Limb (tissue), 2 donors: ENCODE data around the gene CTNNA2.

Experiments
- DNase-seq, 2 donors: peaks; one replicate each; pipeline ENCODE4 v3.0.0-alpha.2; 2016; ENCODE audit errors: extremely low spot score in 2 of 2

Gene CTNNA2

GRCh38 chr2:80370375-80371009 is 857.6 kb downstream of the CTNNA2 start:
- no peak for DNase-seq

GRCh38 chr2:80374105-80374504 is 861.3 kb downstream of the CTNNA2 start:
- DNase-seq: no peak

- no peak for DNase-seq
Measured at GRCh38 chr2:80377071-80377470, 864.2 kb downstream of the CTNNA2 start.

GRCh38 chr2:80380736-80381135 is 867.9 kb downstream of the CTNNA2 start:
- DNase-seq: peak in 1 of 2 donors; percentile 8

GRCh38 chr2:80381666-80382065 is 868.8 kb downstream of the CTNNA2 start:
- no peak for DNase-seq

- no peak for DNase-seq
Measured at GRCh38 chr2:80392441-80392840, 879.6 kb downstream of the CTNNA2 start.

- no peak for DNase-seq
Measured at GRCh38 chr2:80393991-80394390, 881.1 kb downstream of the CTNNA2 start.

GRCh38 chr2:80395251-80395650 is 882.4 kb downstream of the CTNNA2 start:
- DNase-seq: no peak

GRCh38 chr2:80396276-80396675 is 883.4 kb downstream of the CTNNA2 start:
- DNase-seq: no peak

GRCh38 chr2:80403081-80403480 is 890.2 kb downstream of the CTNNA2 start:
- DNase-seq: no peak

GRCh38 chr2:80407377-80407776 is 894.5 kb downstream of the CTNNA2 start:
- no peak for DNase-seq

- DNase-seq: no peak
Measured at GRCh38 chr2:80410346-80410745, 897.5 kb downstream of the CTNNA2 start.

- no peak for DNase-seq
Measured at GRCh38 chr2:80413136-80413535, 900.3 kb downstream of the CTNNA2 start.

- DNase-seq: no peak
Measured at GRCh38 chr2:80417737-80418136, 904.9 kb downstream of the CTNNA2 start.

GRCh38 chr2:80420530-80421208 is 907.8 kb downstream of the CTNNA2 start:
- DNase-seq: no peak

- no peak for DNase-seq
Measured at GRCh38 chr2:80429251-80429650, 916.4 kb downstream of the CTNNA2 start.

- no peak for DNase-seq
Measured at GRCh38 chr2:80437959-80438358, 925.1 kb downstream of the CTNNA2 start.

- DNase-seq: no peak
Measured at GRCh38 chr2:80438686-80439085, 925.8 kb downstream of the CTNNA2 start.

- DNase-seq: peak in 1 of 2 donors; percentile 36
Measured at GRCh38 chr2:80454628-80455027, 941.8 kb downstream of the CTNNA2 start.

- DNase-seq: no peak
Measured at GRCh38 chr2:80459028-80459427, 946.2 kb downstream of the CTNNA2 start.

- no peak for DNase-seq
Measured at GRCh38 chr2:80461505-80462197, 948.8 kb downstream of the CTNNA2 start.

GRCh38 chr2:80462654-80463053 is 949.8 kb downstream of the CTNNA2 start:
- no peak for DNase-seq

- no peak for DNase-seq
Measured at GRCh38 chr2:80464275-80464674, 951.4 kb downstream of the CTNNA2 start.
